ENCODE data around the gene PPP1CA.

The PPP1CA gene

GRCh38 chr11:67410984-67411784 is 9.5 kb upstream of the PPP1CA start:
- no peak for DNase-seq (ENCODE audit: low read depth)
- no peak overlapping the region for H3K4me3 ChIP-seq (ENCODE audit: control insufficient read depth, low read depth, low read length)
- TF ChIP-seq CTCF (IDR thresholded peaks at IDR 0.05; ENCODE audit: control insufficient read depth, insufficient read depth, low read depth, low read length, missing control alignments): no peak

GRCh38 chr11:67410369-67410831 is 8.7 kb upstream of the PPP1CA start:
- no peak overlapping the region for H3K4me3 ChIP-seq (ENCODE audit: control insufficient read depth, low read depth, low read length)
- TF ChIP-seq CTCF (IDR thresholded peaks at IDR 0.05; ENCODE audit: control insufficient read depth, insufficient read depth, low read depth, low read length, missing control alignments): no peak
- DNase-seq (ENCODE audit: low read depth): no peak

- TF ChIP-seq CTCF (IDR thresholded peaks at IDR 0.05; ENCODE audit: control insufficient read depth, insufficient read depth, low read depth, low read length, missing control alignments): no peak
- DNase-seq (ENCODE audit: low read depth): no peak
- no peak overlapping the region for H3K4me3 ChIP-seq (ENCODE audit: control insufficient read depth, low read depth, low read length)
Measured at GRCh38 chr11:67409781-67410368, 8.2 kb upstream of the PPP1CA start.

GRCh38 chr11:67409261-67409666 is 7.6 kb upstream of the PPP1CA start:
- no peak for DNase-seq (ENCODE audit: low read depth)
- no peak overlapping the region for H3K4me3 ChIP-seq (ENCODE audit: control insufficient read depth, low read depth, low read length)
- TF ChIP-seq CTCF (IDR thresholded peaks at IDR 0.05; ENCODE audit: control insufficient read depth, insufficient read depth, low read depth, low read length, missing control alignments): no peak

GRCh38 chr11:67408437-67409200 is 7.0 kb upstream of the PPP1CA start:
- H3K4me3 ChIP-seq (ENCODE audit: control insufficient read depth, low read depth, low read length): no peak overlapping the region
- no peak for TF ChIP-seq CTCF (IDR thresholded peaks at IDR 0.05; ENCODE audit: control insufficient read depth, insufficient read depth, low read depth, low read length, missing control alignments)
- no peak for DNase-seq (ENCODE audit: low read depth)

- no peak for DNase-seq (ENCODE audit: low read depth)
- H3K4me3 ChIP-seq (ENCODE audit: control insufficient read depth, low read depth, low read length): no peak overlapping the region
- no peak for TF ChIP-seq CTCF (IDR thresholded peaks at IDR 0.05; ENCODE audit: control insufficient read depth, insufficient read depth, low read depth, low read length, missing control alignments)
Measured at GRCh38 chr11:67407688-67408163, 6.1 kb upstream of the PPP1CA start.
